ENCODE measurements around the gene MAN1B1.
"Not testable (repeated sequence)": the region's sequence is repeated elsewhere in the genome, so short reads cannot be mapped to it uniquely, and the experiment has no call there.

MAN1B1 gene

DNA sequence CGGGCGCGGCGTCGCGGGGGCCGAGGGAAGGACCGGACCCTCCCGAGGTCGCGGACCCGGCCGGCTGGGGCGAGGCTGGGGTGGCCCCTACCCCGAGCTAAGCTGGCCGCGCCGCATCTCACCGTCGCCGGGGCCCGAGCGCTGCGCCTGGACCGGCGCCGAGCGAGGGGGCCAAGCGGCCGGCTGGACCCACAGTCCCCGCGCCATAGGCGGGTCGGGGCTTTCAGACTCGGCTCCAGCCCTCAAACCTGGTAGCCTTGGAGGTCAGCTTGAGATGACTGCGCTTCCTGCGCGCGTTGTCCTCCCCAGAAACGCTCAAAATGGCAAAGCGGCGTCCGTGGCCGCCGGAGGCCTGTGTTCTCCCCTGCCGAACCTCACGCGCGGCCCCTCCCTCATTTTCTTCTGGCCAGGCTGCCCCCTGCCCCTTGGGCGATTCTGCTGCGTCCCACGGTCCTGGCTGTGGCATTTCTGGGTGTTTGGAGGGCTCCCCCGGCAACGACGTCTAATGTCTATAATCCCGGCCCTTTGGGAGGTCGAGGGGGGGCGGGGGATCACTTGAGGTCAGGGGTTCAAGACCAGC is 43.5 kb downstream of the MAN1B1 start:
- DNase-seq, result no peak

DNA sequence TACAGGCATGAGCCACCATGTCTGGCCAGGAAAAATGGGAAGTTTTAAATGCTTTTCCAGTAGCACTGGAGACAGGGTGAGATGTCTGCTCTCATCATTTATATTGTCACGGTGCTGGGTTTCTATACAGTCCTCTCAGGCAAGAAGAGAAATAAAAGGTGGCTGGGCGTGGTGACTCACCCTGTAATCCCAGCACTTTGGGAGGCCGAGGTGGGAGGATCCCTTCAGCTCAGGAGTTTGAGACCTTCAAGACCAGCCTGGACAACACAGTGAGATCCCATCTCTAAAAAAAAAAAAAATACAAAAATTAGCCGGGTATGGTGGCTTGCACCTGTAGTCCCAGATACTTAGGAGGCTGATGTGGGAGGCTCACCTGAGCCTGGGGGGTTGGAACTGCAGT is 47.4 kb downstream of the MAN1B1 start:
- no peak for DNase-seq

- not testable (repeated sequence) for DNase-seq
Measured at GRCh38 chr9:137135154-137135553, 48.4 kb downstream of the MAN1B1 start.

DNA sequence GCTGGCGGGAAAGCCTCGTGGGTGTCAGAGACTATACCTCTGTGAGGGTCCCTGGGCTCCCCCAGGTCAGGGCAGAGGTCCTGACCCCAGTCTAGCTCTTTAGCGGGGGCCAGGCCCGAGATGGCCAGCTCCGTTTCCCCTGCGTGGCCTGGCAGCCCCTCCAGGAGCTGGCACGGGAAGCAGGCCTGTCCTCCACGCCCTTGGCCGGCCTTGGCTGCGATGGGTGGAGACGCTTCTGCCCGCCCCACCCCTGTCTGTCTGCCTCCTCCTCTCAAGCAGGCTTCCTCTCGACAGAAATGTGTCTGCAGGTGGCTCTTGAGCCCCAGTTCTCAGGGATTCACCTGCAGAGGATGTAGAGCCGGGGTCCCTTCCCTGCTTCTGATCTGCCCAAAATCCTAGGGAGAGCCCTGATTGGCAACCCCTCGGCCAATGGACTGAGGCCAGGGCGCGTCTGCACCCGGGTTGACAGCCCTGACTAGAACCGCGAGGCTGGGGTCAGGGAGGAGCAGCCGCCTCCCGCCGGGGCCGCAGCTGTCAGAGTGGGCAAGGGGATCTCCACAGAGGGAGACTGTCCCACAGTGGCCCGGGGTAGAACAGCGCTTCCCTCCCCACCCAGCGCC is 49.6 kb downstream of the MAN1B1 start:
- DNase-seq, result no peak

DNA sequence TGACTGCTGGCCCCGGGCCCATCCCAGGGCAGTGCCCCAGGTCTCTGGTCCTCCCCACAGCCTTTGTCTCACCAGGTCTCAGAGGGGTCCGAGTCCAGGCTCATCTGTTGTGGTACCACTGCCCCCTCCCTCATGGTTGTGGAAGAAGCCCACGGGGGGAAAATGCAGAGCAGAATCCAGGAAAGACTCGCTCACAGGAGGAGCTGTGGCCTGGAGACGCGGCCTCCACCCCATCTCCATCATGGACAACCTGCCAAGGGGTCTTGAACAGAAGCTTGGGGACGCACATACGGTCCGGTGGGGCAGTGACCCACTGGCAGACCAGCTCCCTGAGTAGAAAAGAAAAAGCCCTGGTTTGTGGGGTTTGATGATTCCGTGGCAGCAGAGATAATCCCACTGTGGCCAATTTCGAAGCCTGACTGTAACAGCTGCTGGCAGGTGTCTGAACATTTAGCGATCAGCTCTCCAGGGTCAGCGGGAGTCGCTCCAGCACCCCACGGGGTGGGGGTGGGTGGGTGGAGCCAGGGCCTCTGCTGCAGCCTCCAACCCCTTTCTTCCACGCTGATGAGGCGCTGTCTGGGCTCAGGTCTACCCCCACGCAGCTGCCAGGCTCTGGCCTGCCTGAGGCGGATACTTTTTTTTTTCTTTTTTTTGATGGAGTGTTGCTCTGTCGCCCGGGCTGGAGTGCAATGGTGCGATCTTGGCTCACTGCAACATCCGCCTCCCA is 50.3 kb downstream of the MAN1B1 start:
- no peak for DNase-seq

GRCh38 chr9:137138058-137138721 is 51.4 kb downstream of the MAN1B1 start:
- DNase-seq, result no peak

GRCh38 chr9:137138722-137139467 is 52.1 kb downstream of the MAN1B1 start, which contains the start of gene GRIN1:
Gene GRIN1 (plus strand): TSS chr9:137139154. CDS start chr9:137139487, 333 bp downstream.
- DNase-seq, result peak; percentile 33

- DNase-seq, result no peak
Measured at GRCh38 chr9:137139468-137140150, 52.8 kb downstream of the MAN1B1 start.

GRCh38 chr9:137140151-137141012 is 53.6 kb downstream of the MAN1B1 start:
- no peak for DNase-seq

- DNase-seq, result no peak
Measured at GRCh38 chr9:137141050-137141810, 54.4 kb downstream of the MAN1B1 start.

DNA sequence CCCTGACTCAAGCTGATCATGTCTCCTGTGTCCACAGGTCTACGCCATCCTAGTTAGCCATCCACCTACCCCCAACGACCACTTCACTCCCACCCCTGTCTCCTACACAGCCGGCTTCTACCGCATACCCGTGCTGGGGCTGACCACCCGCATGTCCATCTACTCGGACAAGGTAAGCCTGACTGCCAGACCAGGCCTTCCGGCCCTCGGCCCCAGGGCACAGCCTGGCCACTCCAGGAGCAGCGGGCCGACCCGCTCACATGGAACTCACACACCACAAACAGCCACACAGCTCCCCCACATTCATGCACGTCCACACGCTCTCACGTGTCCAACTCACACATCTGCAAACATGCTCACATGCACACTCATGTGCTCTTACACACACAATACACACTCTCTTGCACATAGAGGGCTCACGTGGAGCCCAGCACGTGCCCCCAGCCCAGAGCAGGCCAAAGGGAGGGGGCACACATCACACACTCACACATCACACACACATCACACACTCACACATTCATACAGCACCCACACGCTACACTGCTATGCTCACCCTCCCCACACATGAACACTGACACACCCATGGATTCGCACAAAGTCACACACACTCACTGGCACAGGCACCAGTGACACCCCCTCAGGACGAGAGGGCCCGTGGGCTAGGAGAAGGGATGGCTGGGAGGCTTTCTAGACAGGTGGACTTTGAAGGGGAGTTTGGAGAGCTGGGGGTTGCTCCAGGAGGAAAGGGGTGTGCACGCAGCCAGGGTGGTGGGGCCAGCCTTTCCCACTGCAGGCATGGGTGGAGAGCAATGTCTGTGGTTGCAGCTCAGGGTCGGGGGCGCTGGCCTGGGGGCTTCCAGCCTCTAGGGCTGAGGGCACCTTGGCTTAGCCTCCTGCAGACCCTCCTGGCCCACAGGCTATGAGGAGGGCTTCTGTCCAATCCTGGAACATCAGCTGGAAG is 55.5 kb downstream of the MAN1B1 start:
- DNase-seq, result no peak

- no peak for DNase-seq
Measured at GRCh38 chr9:137143459-137143858, 56.7 kb downstream of the MAN1B1 start.

- no peak for DNase-seq
Measured at GRCh38 chr9:137145731-137146526, 59.1 kb downstream of the MAN1B1 start.

GRCh38 chr9:137146527-137146918 is 59.7 kb downstream of the MAN1B1 start:
- DNase-seq, result no peak

DNA sequence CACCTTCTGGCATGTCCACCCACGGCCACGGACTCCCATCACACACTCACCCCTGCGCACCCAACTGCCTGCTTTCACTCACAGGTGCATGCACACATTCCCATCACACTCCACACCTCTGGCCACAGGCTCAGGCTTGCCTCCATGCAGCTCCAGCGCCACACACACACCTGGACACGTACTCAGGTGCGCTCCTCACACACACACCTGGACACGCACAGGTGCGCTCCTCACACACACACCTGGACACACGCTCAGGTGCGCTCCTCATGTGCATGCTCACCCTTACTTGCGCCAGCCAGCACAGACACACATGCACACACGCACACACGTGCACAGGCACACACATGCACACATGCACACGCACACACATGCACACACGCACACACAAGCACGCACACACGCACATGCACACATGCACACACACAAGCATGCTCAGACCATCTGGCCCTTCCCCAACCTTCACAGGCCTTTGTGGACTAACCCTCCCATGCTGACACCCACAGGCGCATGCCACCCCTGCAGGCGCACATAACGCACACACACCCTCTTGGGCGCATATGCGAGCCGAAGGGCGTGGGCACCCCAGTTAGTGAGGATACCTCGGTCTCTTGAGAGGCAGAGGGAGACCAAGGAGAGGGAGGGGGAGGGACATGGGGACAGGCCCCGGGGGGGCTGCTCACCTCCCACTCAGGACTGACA is 60.5 kb downstream of the MAN1B1 start:
- DNase-seq, result no peak

GRCh38 chr9:137147793-137148160 is 61.0 kb downstream of the MAN1B1 start:
- no peak for DNase-seq

DNA sequence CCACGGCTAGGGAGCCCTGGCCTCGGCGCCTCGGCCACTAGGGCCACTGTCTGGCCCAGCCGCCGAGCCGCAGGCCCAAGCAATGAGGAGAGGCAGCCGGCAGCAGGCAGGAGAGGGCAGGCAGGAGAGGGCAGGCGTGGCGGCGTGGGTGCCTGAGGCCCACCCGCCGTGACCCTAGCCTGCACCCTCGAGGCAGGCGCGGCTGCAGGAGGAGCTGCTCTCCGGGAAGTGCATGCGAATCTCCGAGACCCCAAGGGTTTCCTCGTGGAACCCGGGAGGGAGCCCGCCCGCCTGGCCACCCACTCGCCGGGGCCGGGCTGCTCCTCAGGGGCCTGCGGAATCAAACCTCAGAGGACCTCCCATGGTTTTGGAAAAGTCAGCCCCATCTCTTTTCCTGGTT is 61.5 kb downstream of the MAN1B1 start:
- DNase-seq, result no peak

DNA sequence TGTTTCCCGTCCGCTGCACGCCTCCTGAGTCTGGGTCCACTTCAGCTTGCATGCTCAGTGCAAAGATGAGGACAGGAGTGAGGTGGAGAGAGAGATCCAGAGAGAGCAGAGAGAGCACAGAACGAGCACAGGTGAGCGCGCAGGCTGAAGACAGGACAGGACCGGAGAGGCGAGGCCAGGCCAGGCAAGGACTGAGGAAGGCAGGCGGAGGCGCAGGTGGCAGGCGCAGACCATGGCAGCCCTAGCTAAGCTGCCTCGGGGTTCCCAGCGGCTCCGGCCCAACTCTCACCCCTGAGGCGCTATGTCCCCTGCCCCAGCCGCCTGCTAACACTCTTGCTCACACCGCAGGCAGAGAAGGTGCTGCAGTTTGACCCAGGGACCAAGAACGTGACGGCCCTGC is 61.9 kb downstream of the MAN1B1 start:
- no peak for DNase-seq
